HG02943 (cell line): Measurements from ENCODE around the gene C1orf50.

Experiments used
- ATAC-seq: cut with Tn5 transposase; IDR thresholded peaks from one replicate; pipeline ENCODE4 v1.9.1; 2021; ENCODE audit warnings: mild to moderate bottlenecking, low read depth, moderate library complexity; ENCODE audit not compliant: unreplicated experiment

Gene C1orf50

DNA sequence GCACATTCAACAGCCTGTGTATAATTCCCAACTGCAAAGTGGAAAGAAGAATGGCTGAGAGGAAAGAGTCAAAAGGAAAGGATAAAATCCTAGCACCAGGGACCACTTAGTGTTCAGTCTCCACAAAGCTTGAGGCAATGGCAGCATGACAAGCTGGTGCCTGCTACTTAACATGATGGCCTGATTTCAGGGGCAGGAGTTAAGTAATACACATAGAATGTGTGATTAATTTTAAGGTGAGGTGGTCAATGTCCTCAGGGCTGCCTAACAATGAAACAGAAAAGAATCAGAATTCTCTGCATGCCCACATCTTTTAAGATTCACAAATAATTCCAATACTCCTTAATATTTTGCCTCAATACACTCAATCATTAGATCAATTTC lies 9.2 kb upstream of the C1orf50 start:
- no peak for ATAC-seq

DNA sequence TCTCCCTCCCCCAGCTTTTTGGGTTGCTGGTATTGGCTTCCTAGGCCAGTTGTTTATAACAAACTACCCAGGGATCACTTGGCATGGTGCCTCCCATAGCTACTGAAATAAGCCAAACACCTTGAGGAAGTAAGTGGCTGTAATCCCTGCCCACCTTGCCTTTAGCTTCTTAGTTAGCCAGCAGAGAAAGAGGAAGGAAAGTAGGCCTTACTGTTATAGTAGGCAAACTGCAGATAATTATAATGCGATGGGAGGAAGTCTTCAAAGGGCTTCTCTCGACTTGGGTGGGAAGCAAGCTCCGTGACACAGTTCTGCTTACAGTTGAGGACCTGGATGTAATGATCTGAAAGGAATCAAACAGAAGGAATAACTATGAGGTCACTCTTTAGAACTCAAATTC lies 8.4 kb upstream of the C1orf50 start:
- no peak for ATAC-seq

DNA sequence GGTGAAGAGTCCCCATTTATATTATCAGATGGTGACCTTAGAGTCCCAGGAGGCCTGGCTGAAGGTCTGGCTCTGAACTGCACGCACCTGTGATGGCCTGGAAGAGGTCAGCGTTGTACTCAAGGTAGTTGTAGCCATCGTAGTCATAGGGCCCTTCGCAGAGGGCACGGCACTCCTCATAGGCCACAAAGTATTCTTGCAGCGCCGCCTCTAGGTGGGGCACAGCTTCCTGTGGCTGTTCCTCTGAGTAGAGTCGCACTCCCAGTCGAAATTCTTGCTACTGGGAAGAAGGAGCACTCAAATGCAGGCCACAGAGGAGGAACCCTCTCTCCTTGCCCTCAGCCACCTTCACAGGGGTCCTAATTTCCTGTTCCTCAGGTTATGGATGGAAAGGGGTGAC lies 7.9 kb upstream of the C1orf50 start:
- ATAC-seq, result no peak

DNA sequence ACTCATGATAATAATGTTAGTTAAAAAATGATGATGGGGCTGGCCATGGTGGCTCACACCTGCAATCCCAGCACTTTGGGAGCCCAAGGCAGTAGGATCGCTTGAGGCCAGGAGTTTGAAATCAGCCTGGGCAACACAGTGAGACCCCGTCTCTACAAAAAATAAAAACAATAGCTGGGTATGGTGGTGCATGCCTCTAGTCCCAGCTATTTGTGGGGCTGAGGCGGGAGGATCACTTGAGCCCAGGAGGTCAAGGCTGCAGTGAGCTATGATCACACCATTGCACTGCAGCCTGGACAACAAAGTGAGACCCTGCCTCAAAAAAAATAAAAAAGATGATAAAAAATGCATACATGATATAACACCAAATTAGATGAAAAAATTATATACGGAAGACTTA lies 5.5 kb upstream of the C1orf50 start:
- no peak for ATAC-seq

DNA sequence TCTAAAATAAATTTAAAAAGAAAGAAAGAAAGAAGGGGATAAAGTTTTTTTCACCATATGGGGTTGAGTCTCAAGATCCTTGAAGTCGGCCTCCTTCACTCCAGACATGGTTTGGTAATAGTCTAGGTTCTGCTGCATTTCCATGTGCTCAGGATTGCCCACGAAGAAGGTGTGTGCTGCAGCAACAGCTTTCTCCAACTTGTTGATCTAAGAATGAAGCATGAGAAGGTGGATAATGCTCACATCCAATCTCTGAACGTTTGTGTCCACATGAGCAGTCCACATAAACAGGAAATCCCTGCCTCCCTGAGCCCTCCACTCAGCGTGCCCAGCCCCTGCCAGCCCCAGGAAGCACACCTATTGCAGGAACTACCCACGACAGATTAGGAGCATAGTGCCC lies 4.8 kb upstream of the C1orf50 start:
- no peak for ATAC-seq

DNA sequence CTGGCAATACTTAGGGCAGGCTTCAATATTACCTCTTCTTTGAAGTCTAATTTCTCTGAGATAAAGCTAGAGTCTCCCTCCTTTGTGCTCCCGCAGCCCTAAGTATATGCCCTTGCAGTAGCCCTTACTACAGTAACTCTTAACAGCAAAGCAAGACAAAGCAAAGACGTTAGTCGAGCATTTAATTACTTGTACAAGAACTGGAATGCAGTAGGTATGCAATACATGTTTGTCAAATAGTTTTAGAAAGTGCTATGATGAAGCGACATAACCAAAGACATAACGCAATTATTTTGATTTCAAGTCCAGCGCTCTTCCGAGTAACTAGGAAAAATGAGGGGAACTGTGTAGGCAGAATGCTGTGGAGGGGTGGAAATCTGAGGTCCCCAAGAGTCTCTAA lies 1.8 kb upstream of the C1orf50 start:
- ATAC-seq, result no peak

DNA sequence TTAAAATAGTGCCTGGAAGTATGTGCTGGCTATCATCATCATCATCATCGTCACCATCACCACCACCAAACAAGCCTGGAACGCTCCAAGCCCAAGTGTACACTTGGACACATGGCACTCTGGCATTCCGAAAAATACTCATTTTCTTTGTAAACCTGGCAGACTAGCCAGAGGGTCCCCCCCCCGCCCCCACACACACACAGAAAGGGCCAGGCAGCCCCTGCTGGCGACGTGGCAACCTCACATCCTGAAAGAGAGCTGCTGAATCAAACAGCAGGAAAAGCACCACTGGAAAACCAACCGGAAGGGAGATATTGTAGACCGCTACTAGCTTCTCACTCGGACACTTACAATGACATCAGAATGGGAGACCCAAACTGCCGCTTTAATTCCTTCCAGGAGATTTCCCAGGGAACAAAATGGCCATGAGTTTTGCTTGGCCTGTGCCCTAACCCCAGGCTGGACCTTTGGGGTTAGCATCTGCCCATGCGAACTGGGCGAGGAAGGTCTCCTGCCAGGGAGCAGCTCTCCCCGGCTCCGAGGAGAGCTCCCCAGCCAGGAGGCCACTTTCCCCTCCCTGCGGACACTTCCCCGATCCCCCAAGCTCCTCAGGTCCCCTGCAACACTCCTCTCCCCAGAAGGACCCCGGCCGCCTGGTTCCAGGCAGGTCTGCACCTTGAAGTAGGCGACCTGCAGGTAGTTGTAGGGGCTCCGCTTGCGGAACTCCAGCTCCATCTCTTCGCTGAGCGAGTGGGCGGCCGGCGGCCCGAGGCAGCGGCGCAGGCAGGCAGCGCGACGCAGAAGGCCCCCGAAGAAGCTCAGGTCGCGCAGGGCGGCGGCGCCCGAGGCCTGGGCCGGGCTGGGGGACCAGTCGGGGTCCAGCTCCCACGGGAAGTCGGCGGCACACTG lies 963 bp upstream of the C1orf50 start:
- peak; percentile 1 for ATAC-seq

DNA sequence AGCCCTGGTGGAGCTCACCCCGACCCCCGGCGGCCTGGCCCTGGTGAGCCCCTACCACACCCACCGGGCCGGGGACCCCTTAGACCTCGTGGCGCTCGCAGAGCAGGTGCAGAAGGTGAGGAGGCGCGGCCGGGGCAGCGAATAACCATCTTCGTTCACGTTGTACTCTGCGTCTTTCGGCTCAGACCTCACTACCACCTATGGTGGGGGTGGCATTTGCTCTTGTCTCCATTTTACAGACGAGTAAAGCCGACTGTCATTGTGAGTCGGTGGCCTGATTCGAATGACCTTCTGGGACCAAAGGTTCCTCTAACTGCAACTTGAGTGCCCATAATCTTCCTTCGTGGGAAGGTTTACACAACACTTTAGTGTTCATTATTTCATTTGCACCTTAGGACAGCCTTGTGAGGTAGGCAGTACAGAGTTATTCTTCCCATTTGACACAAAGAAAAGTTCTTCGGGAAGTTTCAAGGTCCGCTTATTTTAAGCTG lies 506 bp downstream of the C1orf50 start:
- peak; percentile 31 for ATAC-seq

DNA sequence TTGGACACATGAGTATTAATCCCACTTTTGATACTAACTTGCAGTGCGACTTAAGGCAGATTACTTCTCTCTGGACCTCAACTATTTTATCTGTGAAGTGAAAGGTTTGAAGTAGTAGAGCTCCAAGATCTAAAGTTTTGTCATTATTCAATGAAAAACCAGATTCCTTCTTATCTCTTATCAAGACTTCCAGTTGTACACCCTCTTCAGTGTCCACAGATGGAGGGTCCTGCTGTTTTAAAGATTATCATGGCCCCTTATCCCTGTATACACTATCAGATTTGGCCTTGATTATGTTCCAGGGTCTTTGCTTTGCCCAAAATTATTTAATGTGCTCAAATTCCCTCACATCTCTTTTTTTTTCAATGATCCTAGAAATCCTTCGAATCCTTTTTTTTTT lies 1.1 kb downstream of the C1orf50 start:
- ATAC-seq, result no peak

DNA sequence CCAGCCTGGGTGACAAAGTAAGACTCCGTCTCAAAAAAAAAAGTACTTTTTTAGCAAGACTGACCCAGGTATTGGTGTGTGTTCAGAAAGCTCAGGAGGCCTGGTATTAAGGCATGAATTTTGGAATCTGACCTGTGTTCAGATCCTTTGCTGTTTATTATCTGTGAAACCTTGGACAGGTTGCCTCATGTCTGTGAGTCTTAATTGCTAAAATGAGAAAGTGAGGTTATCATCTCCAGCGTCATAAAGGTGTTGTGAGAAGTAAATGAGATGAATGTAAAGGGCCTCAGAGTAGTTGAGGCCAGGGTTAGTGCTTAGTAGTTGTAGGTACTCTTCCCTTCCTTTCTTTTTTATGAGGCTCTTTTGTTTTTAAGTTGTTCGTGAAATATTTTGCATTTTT lies 2.8 kb downstream of the C1orf50 start:
- no peak for ATAC-seq

DNA sequence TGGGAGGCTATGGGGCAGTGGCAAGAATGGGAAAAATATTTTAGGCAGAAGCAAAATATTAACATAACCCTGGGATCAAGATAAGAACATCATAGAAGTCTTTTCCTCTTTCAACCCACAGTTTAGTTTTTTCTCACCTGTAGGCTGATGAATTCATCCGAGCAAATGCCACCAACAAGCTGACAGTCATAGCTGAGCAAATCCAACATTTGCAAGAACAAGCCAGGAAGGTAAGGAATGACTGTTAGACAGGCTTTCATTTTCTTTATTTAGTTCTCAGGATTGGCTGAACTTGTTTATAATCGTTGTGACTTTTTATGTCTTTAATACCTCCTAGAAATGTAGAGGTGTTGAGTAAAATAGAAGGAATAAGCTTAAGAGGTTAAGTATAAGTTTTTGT lies 6.4 kb downstream of the C1orf50 start:
- ATAC-seq, result no peak

DNA sequence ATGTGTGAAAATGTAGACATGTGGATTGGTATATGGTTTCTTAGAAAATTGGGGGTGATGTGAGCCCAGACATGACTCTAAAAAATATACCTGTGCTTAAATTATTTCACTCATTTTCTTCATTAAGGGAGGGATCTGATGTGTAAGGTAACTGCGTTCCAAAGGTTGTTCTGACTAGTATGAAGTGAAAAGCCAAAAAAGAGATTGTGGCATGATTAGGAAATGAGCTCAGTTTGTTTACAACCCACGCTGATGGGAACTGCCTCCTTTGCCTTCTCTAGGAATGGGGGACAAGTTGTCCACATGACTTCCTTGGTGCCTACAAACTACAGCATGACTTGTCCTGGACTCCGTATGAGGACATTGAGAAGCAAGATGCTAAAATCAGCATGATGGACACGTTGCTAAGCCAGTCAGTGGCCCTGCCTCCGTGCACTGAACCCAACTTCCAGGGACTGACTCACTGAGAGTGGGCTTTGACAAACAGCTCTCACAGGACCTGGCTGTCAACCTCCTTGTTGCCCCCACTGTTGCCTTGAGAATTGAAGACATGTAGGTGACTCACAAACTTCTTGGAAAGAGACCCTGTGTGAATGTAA lies 8.0 kb downstream of the C1orf50 start:
- no peak for ATAC-seq

DNA sequence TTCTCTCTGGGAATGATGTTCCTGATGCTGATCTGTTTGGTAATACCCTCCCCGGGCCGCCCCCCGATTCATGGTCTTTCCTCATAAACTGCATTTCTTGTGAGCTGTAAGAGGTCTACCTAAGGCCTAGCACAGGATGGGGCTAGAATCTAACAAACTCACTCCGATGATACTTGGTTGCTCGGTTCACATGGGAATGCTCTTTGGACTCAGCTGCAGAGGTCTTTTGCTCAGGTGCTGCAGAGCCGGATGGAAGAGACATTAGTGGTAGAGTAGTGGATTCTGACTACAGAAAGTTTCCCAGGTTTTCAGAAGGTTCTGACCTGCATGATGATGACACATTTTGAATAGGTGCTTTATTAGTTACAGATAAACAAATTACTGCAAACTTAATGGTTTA lies 9.5 kb downstream of the C1orf50 start:
- ATAC-seq, result no peak

DNA sequence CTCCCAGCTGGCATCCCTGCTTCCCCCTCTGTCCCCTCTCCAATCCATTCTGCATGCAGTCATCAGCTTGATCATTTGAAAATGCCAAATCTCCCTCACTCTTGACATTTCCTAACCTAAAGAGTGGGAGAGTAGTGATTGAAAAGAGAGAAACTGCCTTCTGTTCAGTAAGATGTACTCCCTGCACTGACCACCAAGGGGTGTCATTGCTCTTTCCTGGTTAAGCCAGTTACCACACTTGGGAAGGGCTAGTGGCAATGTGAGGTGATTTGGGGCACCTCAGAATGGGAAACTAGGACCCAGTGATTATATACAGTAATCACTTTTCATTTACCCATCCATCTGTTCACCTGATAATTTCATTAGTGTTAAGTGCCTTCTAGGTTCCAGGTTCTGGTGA lies 10.8 kb downstream of the C1orf50 start:
- no peak for ATAC-seq

DNA sequence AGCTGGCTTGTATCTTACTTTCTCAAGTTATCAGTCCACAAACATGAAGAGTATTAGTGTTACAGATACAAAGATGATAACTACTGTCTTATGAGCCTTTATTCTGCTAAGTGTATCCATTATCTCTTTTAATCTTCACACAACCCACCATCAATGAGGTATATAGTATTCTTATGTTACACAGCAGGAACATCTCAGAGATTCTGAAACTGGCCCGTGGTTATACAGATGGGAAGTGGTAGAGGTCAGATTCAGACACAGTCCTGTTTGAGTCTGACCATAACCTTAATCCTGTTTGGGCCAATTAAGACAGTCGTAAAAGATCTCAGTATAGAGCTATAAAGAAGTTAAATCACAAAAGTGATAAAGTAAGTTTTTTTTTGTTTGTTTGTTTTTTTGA lies 12.7 kb downstream of the C1orf50 start:
- ATAC-seq, result no peak

DNA sequence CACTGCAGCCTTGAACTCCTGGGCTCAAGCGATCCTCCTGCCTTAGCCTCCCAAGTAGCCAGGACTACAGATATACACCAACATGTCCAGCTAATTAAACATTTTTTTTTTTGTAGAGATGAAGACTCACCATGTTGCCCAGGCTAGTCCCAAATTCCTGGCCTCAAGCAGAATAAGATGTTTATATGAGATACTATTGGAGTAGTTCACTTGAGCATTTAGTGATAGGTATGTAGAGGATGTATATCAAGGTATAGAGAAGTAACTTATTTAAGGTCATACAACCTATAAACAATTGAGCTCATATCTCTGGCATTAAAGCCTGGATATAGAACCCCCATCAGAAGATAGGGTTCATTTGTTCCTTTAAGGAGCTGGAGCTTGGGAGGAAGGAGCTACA lies 13.1 kb downstream of the C1orf50 start:
- ATAC-seq, result no peak

DNA sequence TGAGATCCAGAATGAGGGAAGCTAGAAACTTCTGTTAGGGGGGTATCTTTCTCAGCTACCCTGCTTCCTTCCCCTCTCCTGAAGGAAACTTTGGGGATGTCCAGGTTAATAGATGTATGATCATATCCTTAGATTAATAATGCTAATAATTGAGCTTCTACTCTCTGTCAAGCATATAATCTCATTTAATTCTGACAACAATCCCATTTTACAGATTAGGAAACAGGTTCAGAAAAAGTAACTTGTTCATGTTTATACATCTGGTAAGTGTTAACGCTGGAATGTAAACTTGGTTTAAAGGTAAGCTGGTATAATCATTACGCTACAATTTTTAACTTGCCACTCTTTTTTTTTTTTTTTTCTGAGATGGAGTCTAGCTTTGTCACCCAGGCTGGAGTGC lies 16.0 kb downstream of the C1orf50 start:
- no peak for ATAC-seq

DNA sequence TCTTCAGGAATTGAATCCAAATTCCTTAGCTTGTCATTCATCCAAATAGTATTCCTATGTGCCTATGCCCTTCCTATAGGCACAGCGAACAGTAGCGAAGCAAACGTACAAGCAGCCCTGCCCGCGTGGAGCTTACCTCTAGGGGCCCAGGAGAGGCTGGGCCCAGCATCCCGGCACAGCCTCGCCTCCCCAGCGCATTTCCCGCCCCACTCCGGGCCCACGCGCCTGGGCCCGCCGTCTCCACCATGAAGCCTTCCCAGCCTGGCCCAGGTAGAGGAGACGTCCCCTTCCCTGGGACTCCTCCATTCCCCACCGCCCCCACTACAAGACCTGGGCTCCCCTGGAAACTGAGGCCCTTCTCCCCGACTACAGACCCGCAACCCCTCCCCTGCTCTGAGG lies 17.5 kb downstream of the C1orf50 start:
- no peak for ATAC-seq

DNA sequence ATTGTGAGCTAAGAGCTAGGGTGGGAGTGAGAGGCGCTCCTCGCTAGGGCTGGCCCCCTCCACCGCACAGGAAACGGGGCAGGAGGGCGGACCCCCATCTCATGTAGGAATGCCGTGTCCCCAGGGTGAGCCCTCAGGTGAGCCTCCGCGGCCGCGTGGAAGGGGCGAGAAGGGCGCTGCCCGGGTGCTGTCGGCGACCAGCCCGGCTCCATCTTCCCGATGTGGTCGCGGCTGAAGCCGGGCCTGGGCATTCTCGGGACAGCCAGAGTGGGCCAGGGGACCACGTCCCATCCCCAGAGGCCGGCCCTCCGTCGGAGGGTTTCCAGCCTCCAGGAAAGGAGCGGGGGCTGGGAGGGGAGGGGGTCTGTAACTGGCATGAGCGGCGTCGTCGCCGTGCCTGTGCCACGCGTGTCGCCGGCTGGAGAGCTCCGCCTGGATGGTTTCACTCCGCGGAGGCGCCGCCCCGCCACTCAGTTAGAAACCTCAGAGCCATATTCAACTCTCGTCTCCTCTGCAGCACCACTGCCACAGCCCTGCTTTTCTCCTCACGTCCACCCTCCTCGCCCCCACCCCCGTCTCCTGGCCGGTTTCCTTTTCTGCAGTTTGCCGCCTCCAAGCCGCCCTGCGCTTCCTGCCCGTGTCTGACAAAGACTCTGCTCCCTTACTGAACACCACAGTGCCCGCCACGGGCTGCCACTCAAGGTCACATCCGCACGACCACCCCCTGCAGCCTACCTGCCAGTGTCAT lies 18.1 kb downstream of the C1orf50 start, which contains the start of gene TMEM269:
TSS of gene TMEM269 (plus strand) at position 46 of the 748 bp plus-strand sequence. CDS start 4,903 bp downstream, outside the sequence.
- no peak for ATAC-seq

DNA sequence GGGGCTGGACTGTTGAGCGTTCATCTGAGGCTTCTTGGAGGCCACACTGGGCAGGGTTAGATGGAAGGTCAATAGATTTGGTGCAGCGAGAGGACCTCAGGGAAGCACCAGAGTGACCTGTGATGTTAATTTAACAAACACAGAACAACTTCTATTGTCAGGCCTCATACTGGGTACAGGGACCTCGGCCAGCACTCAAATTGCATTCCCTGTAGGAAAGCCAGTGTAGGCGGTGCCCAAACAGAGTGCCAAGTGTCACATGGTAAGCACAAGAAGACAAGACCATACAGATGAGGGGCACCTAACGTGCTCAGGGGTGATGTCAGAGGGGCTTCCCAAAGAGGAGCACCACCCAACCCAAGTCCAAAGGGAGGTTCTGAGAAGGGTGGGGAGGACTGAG lies 19.0 kb downstream of the C1orf50 start:
- ATAC-seq, result no peak

DNA sequence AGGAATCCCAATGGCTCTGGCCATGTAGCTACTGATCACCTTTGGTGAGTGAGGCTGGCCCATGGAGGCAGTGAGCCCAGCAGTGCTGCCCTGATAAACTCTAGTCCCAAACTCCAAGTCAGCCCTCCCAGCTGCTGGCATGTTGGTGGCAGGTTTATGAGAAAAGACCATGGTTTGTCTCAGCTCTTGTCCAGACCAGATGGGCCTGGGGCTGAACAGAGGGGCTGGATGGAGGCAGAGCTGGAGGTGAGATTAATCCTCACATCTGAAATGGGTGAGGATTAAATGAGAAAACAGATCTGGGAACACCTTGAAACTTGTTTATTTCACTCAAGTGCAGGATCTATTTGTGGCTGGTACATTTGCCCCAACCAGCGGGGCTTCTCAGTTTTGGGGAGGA lies 21.0 kb downstream of the C1orf50 start:
- no peak for ATAC-seq
